SK-N-MC (cell line): ENCODE measurements around the gene ZDHHC7.

ENCODE experiments used
- DNase-seq: peaks from one replicate; pipeline ENCODE4 v3.0.0-alpha.2; 2011; ENCODE audit warnings: low read depth, low spot score
- H3K27ac ChIP-seq: fragments of 200-600 bp; sonication (generic); 2 replicates; pipeline ENCODE4 v1.5.1; 2016; ENCODE audit warnings: mixed run types
- H3K36me3 ChIP-seq: fragments of 200-600 bp; sonication (generic); 2 replicates; pipeline ENCODE4 v1.6.1; 2017; ENCODE audit warnings: antibody characterized with exemption, low read length, mixed read lengths; ENCODE audit not compliant: insufficient read depth
- H3K4me3 ChIP-seq: fragments of 200-600 bp; sonication (generic); 2 replicates; pipeline ENCODE4 v1.5.1; 2016
- H3K9ac ChIP-seq: fragments of 200-600 bp; sonication (generic); 2 replicates; pipeline ENCODE4 v1.8.0; 2017; ENCODE audit warnings: mixed run types, mixed read lengths; ENCODE audit not compliant: insufficient read length
- H3K9me3 ChIP-seq: fragments of 200-600 bp; sonication (generic); 2 replicates; pipeline ENCODE4 v1.6.1; 2017; ENCODE audit warnings: low read depth, mild to moderate bottlenecking, antibody characterized with exemption, low read length, moderate library complexity, mixed read lengths
- EZH2 ChIP-seq: fragments of 200-600 bp; sonication (generic); IDR thresholded peaks from one replicate; pipeline ENCODE4 v1.6.1; 2017; ENCODE audit warnings: antibody characterized with exemption
- FOXP2 ChIP-seq: optimal IDR thresholded peaks from 2 replicates; pipeline ENCODE3; 2011; ENCODE audit warnings: mild to moderate bottlenecking, moderate library complexity; ENCODE audit not compliant: insufficient read depth; ENCODE audit errors: extremely low read length, control extremely low read depth
- POLR2AphosphoS5 ChIP-seq: IDR thresholded peaks from 2 replicates; pipeline ENCODE4 v1.6.1; 2012; ENCODE audit warnings: mild to moderate bottlenecking, low read depth, low read length, borderline replicate concordance

Gene ZDHHC7

DNA sequence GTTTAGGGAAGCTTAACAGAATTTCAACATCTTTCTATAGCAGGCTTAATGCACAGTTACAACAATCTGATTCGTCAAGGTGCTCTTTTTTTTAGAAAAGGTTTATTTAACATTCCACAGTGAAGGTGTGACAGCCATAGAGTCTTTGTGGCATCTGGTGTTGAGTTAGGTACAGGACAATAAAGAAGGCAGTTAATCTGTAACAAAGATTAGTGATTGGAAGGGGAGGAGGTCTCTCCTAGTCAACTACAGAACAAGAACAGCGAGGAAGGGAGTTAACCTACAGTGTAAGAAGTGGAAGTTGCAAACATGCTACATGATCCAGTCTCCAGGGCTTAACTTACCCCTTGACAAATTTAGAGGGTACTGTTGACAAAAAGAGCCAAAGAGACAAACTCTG lies 3.0 kb upstream of the ZDHHC7 start:
- Histone ChIP-seq H3K36me3 (no peaks in the 10 kb centered on the region), H3K4me3 (no peak overlapping the region), H3K27ac (no peak overlapping the region), H3K9ac (no peak overlapping the region), H3K9me3 (no peaks in the 10 kb centered on the region)
- TF ChIP-seq EZH2 (no peak), POLR2AphosphoS5 (no peak), FOXP2 (no peak)
- no peak for DNase-seq

- Histone ChIP-seq H3K9me3 (no peaks in the 10 kb centered on the region), H3K27ac (peak overlapping the region; percentile 87), H3K36me3 (no peaks in the 10 kb centered on the region), H3K4me3 (peak overlapping the region; percentile 90), H3K9ac (peak overlapping the region; percentile 93)
- no peak for DNase-seq
- TF ChIP-seq FOXP2, result no peak
These were observed 530 bp upstream of the ZDHHC7 start for GRCh38 chr16:85011846-85012284.

DNA sequence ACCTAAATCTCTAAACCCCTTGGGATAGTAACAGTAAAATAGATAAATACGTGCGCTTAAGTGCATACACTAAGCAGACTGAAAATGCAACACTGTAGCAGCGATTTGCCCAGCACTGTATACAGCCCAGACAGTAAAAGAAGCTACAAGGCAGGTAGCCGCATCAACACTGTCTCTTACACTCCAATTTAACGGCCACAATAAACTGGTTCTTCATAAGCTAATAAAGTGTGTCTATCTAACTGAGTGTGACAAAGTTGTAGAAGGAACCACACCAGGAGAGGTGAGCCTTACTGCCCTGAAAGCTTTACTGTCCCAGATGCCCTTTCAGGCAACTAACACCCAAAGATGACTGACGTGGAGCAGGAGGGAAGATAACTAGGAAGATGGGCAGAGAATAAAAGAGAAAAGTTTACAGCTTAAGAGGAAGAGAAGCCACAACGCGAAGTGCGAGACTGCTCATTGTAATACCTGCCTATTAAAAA lies 847 bp downstream of the ZDHHC7 start:
- Histone ChIP-seq H3K9me3 (no peaks in the 10 kb centered on the region), H3K9ac (peak overlapping the region; percentile 93), H3K4me3 (peak overlapping the region; percentile 90), H3K36me3 (no peaks in the 10 kb centered on the region), H3K27ac (no peak overlapping the region)
- DNase-seq, result no peak
- TF ChIP-seq FOXP2, result no peak
- TF ChIP-seq POLR2AphosphoS5, result no peak
- no peak for TF ChIP-seq EZH2

DNA sequence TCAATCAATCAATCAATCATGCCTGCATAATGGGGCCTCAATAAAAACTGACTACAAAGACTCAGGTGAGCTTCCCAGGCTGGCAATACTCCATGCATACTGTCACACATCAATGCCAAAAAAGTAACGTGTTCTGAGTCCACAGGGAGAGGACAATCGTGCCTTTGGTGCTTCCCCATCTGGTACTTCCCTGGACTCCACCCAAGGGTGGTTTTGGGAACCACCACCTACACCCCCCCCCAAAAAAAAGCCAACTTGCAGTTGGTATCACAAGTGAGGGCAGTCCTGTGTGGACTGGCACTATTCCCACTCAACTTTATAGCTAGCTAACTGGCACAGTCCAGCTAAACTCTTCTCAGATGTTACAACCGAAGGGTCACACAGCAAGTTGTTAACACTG lies 3.1 kb downstream of the ZDHHC7 start:
- Histone ChIP-seq H3K36me3 (no peaks in the 10 kb centered on the region), H3K9ac (no peak overlapping the region), H3K9me3 (no peaks in the 10 kb centered on the region), H3K27ac (no peak overlapping the region), H3K4me3 (no peak overlapping the region)
- TF ChIP-seq FOXP2 (no peak), POLR2AphosphoS5 (no peak), EZH2 (no peak)
- no peak for DNase-seq

- no peak overlapping the region for H3K27ac ChIP-seq
These were observed 3.7 kb downstream of the ZDHHC7 start for GRCh38 chr16:85007496-85008214.

DNA sequence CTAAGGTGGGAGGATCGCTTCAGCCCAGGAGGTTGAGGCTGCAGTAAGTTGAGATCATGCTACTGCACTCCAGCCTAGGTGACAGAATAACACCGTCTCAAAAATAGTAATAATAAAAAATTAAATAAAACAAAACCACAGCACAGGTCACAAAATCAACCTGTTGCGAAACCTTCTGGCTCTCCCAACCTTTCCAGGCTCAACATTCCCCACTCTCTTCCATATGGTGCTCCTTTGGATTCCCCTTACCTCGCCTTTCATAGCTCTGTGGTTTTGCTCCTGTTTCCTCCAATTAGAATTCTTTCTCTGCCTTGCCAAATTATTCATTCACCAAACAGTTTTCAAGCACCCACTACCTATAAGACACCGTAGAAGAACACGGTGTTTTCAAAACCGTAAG lies 4.7 kb downstream of the ZDHHC7 start:
- Histone ChIP-seq H3K36me3 (no peaks in the 10 kb centered on the region), H3K9ac (no peak overlapping the region), H3K4me3 (no peak overlapping the region), H3K27ac (no peak overlapping the region), H3K9me3 (no peaks in the 10 kb centered on the region)
- TF ChIP-seq FOXP2 (no peak), EZH2 (no peak), POLR2AphosphoS5 (no peak)
- DNase-seq, result no peak

More at GRCh38 chr16:85007496-85008214, 3.7 kb downstream of the ZDHHC7 start:
- no peak for DNase-seq
- Histone ChIP-seq H3K36me3 (no peaks in the 10 kb centered on the region), H3K9ac (no peak overlapping the region), H3K4me3 (no peak overlapping the region), H3K9me3 (no peaks in the 10 kb centered on the region)
- TF ChIP-seq FOXP2 (no peak), POLR2AphosphoS5 (no peak), EZH2 (no peak)

DNA sequence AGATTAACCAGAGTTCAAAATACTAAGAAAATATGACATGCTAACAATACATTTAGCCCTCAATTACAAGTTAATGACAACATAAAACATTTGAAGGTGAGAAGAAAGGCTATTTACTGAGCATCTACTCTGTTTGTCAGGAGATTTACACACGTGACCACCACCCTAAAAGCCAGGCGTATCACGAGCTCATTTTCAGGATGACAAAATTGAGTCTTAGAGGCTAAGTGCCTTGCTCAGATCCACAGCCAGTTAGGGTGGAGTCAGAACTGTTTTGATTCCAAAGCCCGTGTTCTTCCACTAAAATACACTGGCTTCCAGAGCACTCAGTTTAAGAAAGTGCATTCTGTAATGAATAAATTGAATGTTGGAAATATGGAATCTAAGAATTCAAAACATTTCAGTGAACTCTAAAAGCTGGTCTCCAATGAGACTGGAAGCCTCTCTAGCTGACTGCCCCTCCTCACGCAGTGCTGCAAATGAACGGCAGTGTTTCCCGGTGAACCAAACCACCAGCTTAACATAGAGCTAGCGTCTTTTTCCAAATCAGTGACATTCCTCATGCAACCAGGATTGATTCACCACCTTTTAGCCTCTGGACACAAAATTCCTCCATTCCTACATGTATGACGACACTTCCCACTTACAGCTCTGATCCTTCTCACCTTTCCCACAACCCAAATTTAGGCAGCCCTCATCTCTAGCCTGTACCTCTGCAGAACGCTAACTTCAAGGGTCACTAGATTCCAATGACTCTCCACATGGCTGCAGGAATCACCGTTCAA lies 5.9 kb downstream of the ZDHHC7 start:
- H3K9ac ChIP-seq, result no peak overlapping the region
- DNase-seq, result no peak
- no peaks in the 10 kb centered on the region for H3K36me3 ChIP-seq
- no peaks in the 10 kb centered on the region for H3K9me3 ChIP-seq
- H3K27ac ChIP-seq, result no peak overlapping the region
- TF ChIP-seq FOXP2, result no peak
- TF ChIP-seq POLR2AphosphoS5, result no peak
- TF ChIP-seq EZH2, result no peak
- no peak overlapping the region for H3K4me3 ChIP-seq

- Histone ChIP-seq H3K36me3 (no peaks in the 10 kb centered on the region), H3K27ac (no peak overlapping the region), H3K9ac (no peak overlapping the region), H3K9me3 (no peaks in the 10 kb centered on the region), H3K4me3 (no peak overlapping the region)
- no peak for DNase-seq
- TF ChIP-seq POLR2AphosphoS5 (no peak), EZH2 (no peak)
These were observed 6.6 kb downstream of the ZDHHC7 start for GRCh38 chr16:85004587-85005205.
